ENCODE data around the gene TTC24.
"Not testable (repeated sequence)": the region's sequence is repeated elsewhere in the genome, so short reads cannot be mapped to it uniquely, and the experiment has no call there.

The TTC24 gene

GRCh38 chr1:156583821-156584622 lies 4.5 kb downstream of the TTC24 start:
- DNase-seq (ENCODE audit: extremely low spot score, insufficient read length, low read depth) (no peak), FAIRE-seq (peak; percentile 84)

- DNase-seq (ENCODE audit: extremely low spot score, insufficient read length, low read depth) (no peak), FAIRE-seq (no peak)
Observed at GRCh38 chr1:156584813-156585212, 5.3 kb downstream of the TTC24 start.

GRCh38 chr1:156586323-156586722 lies 6.8 kb downstream of the TTC24 start:
- DNase-seq (ENCODE audit: extremely low spot score, insufficient read length, low read depth) (no peak), FAIRE-seq (no peak)

GRCh38 chr1:156586892-156587477 lies 7.5 kb downstream of the TTC24 start:
- FAIRE-seq = no peak
- no peak for DNase-seq (ENCODE audit: extremely low spot score, insufficient read length, low read depth)

- DNase-seq (ENCODE audit: extremely low spot score, insufficient read length, low read depth); FAIRE-seq: not testable (repeated sequence)
Observed at GRCh38 chr1:156587927-156588326, 8.4 kb downstream of the TTC24 start.

- DNase-seq (ENCODE audit: extremely low spot score, insufficient read length, low read depth) (no peak), FAIRE-seq (no peak)
Observed at GRCh38 chr1:156589546-156589945, 10.0 kb downstream of the TTC24 start.

- no peak for FAIRE-seq
Observed at GRCh38 chr1:156590326-156591180, 11.0 kb downstream of the TTC24 start.

GRCh38 chr1:156591181-156591431 lies 11.6 kb downstream of the TTC24 start:
- DNase-seq (ENCODE audit: extremely low spot score, insufficient read length, low read depth) = no peak
- no peak for FAIRE-seq

More at GRCh38 chr1:156590326-156591180, 11.0 kb downstream of the TTC24 start:
- no peak for DNase-seq (ENCODE audit: extremely low spot score, insufficient read length, low read depth)

- DNase-seq (ENCODE audit: extremely low spot score, insufficient read length, low read depth) = no peak
Observed at GRCh38 chr1:156591432-156592157, 12.1 kb downstream of the TTC24 start, which contains the start of gene NAXE. Gene NAXE (plus strand): TSS chr1:156591776. CDS start chr1:156591805, 29 bp downstream.

GRCh38 chr1:156592158-156592909 lies 12.8 kb downstream of the TTC24 start:
- no peak for DNase-seq (ENCODE audit: extremely low spot score, insufficient read length, low read depth)
- no peak for FAIRE-seq

More at GRCh38 chr1:156591432-156592157, 12.1 kb downstream of the TTC24 start, which contains the start of gene NAXE:
- FAIRE-seq = peak; percentile 67

- FAIRE-seq = no peak
- no peak for DNase-seq (ENCODE audit: extremely low spot score, insufficient read length, low read depth)
Observed at GRCh38 chr1:156592910-156593660, 13.6 kb downstream of the TTC24 start.

GRCh38 chr1:156593661-156593989 lies 14.1 kb downstream of the TTC24 start:
- no peak for DNase-seq (ENCODE audit: extremely low spot score, insufficient read length, low read depth)
- FAIRE-seq = no peak

- FAIRE-seq (no peak), DNase-seq (ENCODE audit: extremely low spot score, insufficient read length, low read depth) (no peak)
Observed at GRCh38 chr1:156594190-156594589, 14.7 kb downstream of the TTC24 start.

GRCh38 chr1:156595016-156595415 lies 15.5 kb downstream of the TTC24 start:
- no peak for FAIRE-seq
- DNase-seq (ENCODE audit: extremely low spot score, insufficient read length, low read depth) = no peak

GRCh38 chr1:156596426-156596825 lies 16.9 kb downstream of the TTC24 start:
- FAIRE-seq = no peak
- no peak for DNase-seq (ENCODE audit: extremely low spot score, insufficient read length, low read depth)

GRCh38 chr1:156598125-156598524 lies 18.6 kb downstream of the TTC24 start:
- FAIRE-seq = no peak
- no peak for DNase-seq (ENCODE audit: extremely low spot score, insufficient read length, low read depth)

GRCh38 chr1:156598731-156599432 lies 19.4 kb downstream of the TTC24 start:
- DNase-seq (ENCODE audit: extremely low spot score, insufficient read length, low read depth) (no peak), FAIRE-seq (no peak)

- FAIRE-seq (peak; percentile 62), DNase-seq (ENCODE audit: extremely low spot score, insufficient read length, low read depth) (no peak)
Observed at GRCh38 chr1:156599811-156600210, 20.3 kb downstream of the TTC24 start.

Measured in GM18507 (cell line).